Measurements from ENCODE around the gene FUCA2.
"Not testable (repeated sequence)": the region's sequence is repeated elsewhere in the genome, so short reads cannot be mapped to it uniquely, and the experiment has no call there.

The FUCA2 gene

DNA sequence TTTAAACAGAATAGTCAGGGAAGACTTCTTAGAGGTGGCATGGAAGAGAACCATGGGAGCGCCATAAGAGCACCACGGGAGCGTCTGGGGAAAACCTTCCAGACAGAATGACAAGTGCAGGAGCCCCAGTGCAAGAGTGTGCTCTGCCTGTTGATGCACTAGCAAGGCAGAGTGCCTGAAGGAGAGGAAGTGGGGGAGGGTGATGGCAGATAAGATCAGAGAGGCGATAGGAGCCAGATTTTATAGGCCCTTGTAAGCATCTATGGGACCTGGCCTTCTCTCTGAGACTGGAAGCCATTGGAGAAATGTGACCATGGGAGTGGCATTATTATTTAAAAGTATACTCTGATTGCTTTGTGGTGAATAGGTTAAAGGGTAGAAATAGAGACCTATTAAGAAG is 13.1 kb downstream of the FUCA2 start:
- DNase-seq (ENCODE audit: low spot score), result no peak

DNA sequence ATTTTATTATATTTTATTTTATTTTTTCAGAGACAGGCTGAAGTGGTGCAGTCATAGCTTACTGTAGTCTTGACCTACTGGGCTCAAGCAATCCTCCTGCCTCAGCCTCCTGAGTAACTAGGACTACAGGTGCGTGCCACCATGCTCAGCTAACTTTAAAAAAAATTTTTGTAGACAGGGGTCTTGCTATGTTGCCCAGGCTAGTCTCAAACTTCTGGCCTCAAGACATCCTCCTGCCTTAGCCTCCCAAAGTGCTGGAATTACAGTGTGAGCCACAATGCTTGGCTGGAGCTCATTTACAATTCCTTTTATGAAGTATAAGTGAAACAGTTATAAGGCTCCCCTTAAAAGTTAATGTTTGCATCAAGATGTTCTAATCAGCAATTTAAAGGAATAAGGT is 14.5 kb downstream of the FUCA2 start:
- DNase-seq (ENCODE audit: low spot score), result no peak

DNA sequence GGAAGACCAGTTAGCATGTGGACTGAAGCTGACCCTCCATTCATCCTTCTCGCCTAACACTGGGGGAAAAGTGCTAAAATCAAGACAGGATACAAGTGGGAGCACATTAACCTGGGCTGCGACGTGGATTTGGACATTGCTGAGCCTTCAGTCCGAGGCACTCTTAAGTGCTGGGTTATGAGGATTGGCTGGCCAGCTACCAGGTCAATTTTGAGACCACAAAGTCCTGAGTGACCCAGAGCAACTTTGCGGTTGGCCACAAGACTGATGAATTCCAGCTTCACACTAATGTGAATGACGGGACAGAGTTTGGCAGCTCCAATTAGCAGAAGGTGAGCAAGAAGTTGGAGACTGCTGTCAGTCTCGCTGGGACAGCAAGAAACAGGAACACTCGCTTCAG is 20.7 kb downstream of the FUCA2 start:
- DNase-seq (ENCODE audit: low spot score), result no peak

- DNase-seq (ENCODE audit: low spot score), result no peak
These were observed 21.3 kb downstream of the FUCA2 start for GRCh38 chr6:143490244-143490643.

- no peak for DNase-seq (ENCODE audit: low spot score)
These were observed 24.8 kb downstream of the FUCA2 start for GRCh38 chr6:143486752-143487151.

DNA sequence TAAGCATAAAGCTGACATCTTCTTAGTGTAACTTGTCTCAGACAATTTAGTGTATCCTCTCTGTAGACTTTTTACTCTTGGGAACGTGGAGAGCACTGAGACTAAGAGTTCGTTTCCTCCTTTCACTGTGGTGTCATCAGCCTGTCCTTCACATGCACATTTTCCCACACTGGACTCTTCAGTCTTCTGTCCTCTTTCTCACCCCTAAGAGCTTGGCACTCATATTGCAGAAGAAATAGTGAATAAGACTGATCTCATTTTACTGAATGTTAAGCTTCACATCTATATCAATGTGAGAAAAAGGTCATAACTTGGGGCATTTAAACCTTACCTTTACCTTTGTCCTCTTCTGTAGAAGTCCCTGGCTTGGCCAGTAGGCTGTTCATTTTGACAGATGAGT is 25.6 kb downstream of the FUCA2 start:
- no peak for DNase-seq (ENCODE audit: low spot score)

DNA sequence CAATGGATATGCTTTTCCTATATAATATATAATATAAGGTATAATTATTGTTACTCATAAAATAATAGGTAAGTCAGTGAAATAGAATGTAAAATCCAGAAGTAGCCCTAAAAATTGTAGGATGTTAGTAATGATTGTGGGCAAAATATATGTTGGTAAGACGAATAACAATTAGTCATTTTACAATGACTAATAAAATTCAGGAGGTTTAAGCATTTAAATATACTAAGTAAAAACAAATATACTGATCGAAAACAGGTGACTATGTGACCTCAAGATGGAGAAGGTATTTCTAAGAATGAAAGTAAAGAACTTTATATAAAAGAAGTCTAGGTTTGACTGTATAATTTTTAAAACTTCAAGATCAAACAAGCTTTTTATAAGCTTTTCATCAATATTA is 28.9 kb downstream of the FUCA2 start:
- DNase-seq (ENCODE audit: low spot score), result no peak

DNA sequence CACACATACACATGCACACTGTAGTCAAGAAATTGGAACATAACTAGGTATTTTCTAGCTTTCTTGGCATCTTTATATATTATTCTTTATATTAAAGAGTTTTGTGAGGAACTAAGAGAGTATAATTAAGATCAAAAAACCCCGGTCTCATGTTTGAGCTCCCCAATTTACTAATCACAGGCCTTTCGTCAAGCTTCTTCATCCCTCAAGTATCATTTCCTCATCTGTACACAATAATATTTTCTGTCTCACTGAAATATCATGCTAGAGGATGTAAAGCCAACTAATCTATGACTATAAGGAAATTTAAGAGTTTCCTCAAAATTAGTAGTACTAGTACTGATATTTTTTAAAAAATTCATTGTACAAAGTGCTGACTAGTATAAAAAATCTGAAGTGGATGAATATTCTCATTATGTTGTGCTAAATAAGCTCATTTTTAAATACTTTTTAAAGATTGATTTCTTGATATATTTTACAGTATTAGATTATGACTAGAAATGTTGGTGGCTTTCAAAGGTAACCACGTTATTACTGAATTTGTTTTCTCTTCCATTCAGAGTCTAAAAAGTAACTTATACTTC is 32.9 kb downstream of the FUCA2 start:
- DNase-seq (ENCODE audit: low spot score), result no peak

DNA sequence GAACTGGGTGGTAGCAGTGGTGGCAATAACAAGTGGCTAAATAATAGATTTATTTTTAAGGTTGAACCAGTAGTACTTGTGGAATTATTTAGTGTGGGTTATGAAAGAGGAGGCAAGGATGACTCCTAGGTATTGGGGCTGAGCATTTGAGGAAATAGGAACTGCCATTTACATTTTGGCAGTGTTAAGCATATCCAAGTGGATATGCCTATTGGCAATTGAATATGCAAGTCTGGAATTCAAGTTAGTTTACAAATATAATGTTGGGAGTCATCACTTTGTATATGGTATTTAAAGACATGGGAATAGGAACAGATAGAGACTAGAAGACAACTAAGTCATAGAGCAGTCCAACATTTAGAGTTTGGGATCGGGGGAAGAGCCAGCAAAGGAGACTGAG is 35.0 kb downstream of the FUCA2 start:
- no peak for DNase-seq (ENCODE audit: low spot score)

DNA sequence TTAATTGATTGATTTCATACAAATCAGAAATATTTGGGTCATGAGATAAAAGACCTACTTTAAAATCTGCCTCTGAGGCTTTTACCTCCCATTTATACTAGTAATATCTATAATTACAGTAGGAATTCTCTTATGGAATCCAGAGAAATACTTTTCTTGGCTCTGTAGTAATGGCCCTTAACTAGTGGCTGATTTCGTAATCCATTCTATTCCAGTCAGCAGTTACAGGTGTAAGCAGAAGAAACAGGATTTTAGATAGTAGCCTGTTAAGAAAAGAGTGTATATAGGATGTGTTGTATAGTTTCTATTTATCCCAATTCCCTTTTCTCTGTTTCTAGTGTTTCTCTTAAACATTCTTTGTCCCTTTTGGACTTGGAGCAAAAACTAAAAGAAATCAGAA is 39.7 kb downstream of the FUCA2 start:
- no peak for DNase-seq (ENCODE audit: low spot score)

DNA sequence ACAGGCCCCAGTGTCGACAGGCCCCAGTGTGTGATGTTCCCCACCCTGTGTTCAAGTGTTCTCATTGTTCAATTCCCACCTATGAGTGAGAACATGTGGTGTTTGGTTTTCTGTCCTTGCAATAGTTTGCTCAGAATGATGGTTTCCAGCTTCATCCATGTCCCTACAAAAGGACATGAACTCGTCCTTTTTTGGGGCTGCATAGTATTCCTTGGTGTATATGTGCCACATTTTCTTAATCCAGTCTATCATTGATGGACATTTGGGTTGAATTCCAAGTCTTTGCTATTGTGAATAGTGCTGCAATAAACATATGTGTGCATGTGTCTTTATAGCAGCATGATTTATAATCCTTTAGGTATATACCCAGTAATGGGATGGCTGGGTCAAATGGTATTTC is 42.7 kb downstream of the FUCA2 start:
- DNase-seq (ENCODE audit: low spot score), result not testable (repeated sequence)

GRCh38 chr6:143468026-143468425 is 43.5 kb downstream of the FUCA2 start:
- no peak for DNase-seq (ENCODE audit: low spot score)

GRCh38 chr6:143465546-143465945 is 46.0 kb downstream of the FUCA2 start:
- no peak for DNase-seq (ENCODE audit: low spot score)

- no peak for DNase-seq (ENCODE audit: low spot score)
These were observed 53.8 kb downstream of the FUCA2 start for GRCh38 chr6:143457563-143458359.

DNA sequence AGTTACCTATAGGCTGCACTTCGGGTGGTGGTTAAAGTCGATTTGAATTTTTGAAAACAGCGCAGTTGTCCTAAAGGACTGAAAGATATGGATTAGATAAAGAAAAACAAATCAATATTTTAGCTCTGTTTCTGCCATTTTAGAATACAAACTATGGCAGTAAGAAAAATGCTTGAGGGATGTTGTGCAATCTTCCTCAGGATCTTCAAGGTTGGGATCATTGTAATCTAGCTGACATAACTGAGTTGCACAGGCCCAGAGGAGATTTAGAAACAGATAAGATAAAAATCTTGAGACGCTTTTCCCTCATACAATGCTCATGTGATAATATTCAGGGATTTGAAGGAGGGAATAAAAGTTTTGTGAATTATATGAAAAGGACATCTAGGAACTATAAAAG is 60.0 kb downstream of the FUCA2 start:
- no peak for DNase-seq (ENCODE audit: low spot score)

DNA sequence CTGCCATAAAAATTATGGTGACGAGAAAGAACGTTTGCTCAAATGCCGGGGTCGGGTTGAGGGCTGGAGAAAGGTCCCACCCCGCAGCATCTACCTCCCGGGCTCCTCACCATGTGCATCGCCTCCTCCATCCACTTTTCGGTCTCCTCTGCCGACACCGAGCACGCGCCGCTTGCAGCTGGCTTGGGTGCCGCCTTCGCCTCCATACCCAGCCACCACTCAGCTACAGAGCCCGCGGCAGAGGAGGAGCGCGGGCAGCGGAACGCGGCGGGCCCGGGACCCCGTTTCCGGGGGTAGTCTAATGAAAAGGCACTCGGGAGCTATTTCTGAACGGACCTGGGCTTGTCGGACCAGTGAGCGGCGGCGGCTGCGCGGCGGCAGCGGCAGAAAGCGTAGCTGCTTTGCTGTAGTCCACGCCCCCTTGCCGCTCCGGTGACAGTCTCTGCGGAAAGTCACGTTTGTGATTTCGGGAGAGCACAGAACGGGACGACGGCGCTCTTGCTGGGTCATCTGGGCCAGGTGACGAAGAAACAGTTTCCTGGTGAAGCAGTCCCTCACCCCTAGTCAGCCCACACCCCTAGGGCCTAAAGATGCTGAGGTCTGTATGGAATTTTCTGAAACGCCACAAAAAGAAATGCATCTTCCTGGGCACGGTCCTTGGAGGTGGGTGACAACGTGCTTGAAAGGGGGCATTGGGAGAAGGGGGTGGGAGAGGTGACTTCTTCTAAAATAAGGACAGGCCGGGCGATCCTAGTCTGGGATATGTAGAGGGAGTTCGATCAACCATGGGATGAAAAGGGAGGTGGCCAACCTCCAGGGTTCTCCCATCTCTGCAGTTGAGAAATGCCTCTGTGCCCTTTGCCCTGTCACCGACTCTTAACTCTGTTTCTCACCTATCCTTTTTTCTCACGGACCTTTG is 60.8 kb downstream of the FUCA2 start, which contains the start of the genes ADAT2 and PEX3:
Gene ADAT2 (minus strand): TSS at position 243 of the 919 bp plus-strand sequence. CDS start 37 bp downstream, at position 206.
Gene PEX3 (plus strand): TSS at position 353 of the 919 bp plus-strand sequence. CDS start 238 bp downstream, at position 591.
- DNase-seq (ENCODE audit: low spot score), result peak; percentile 88

GRCh38 chr6:143449714-143450452 is 61.6 kb downstream of the FUCA2 start:
- DNase-seq (ENCODE audit: low spot score), result peak; percentile 34

GRCh38 chr6:143449082-143449713 is 62.3 kb downstream of the FUCA2 start:
- DNase-seq (ENCODE audit: low spot score), result no peak

- DNase-seq (ENCODE audit: low spot score), result not testable (repeated sequence)
These were observed 63.7 kb downstream of the FUCA2 start for GRCh38 chr6:143447865-143448264.

Data from putamen (tissue), 1 donor.